HG03575 (cell line): ENCODE results near the gene NDOR1.

Source experiments
- ATAC-seq: cut with Tn5 transposase; IDR thresholded peaks from one replicate; pipeline ENCODE4 v1.9.1; 2021; ENCODE audit not compliant: unreplicated experiment, insufficient number of reproducible peaks, low FRiP score; ENCODE audit errors: extremely low read depth

The NDOR1 gene

GRCh38 chr9:137166380-137167229 is 38.9 kb upstream of the NDOR1 start:
- no peak for ATAC-seq

GRCh38 chr9:137167277-137167746 is 38.2 kb upstream of the NDOR1 start:
- no peak for ATAC-seq

- ATAC-seq = no peak
These were observed 37.5 kb upstream of the NDOR1 start for GRCh38 chr9:137167747-137168572.

GRCh38 chr9:137168573-137168903 is 37.0 kb upstream of the NDOR1 start:
- ATAC-seq = no peak

GRCh38 chr9:137168904-137169856 is 36.3 kb upstream of the NDOR1 start:
- no peak for ATAC-seq

- ATAC-seq = no peak
These were observed 35.6 kb upstream of the NDOR1 start, which contains the start of gene LRRC26 for GRCh38 chr9:137169896-137170358. LRRC26 (minus strand) TSS chr9:137170051; CDS start chr9:137169943, 108 bp downstream.

- ATAC-seq = no peak
These were observed 34.9 kb upstream of the NDOR1 start for GRCh38 chr9:137170486-137171148.

GRCh38 chr9:137171149-137171900 is 34.2 kb upstream of the NDOR1 start:
- ATAC-seq = no peak

- ATAC-seq = no peak
These were observed 32.4 kb upstream of the NDOR1 start for GRCh38 chr9:137172901-137173795.

- ATAC-seq = no peak
These were observed 31.5 kb upstream of the NDOR1 start for GRCh38 chr9:137173796-137174664.

GRCh38 chr9:137174722-137175293 is 30.7 kb upstream of the NDOR1 start:
- no peak for ATAC-seq

- ATAC-seq = no peak
These were observed 30.0 kb upstream of the NDOR1 start for GRCh38 chr9:137175345-137175961.

GRCh38 chr9:137176302-137177182 is 29.0 kb upstream of the NDOR1 start:
- ATAC-seq = no peak

GRCh38 chr9:137178201-137178938 is 27.1 kb upstream of the NDOR1 start:
- no peak for ATAC-seq
